KBM-7 (cell line): ENCODE data around the gene GABBR1.

Experiments used
- DNase-seq: peaks from one replicate; pipeline ENCODE4 v3.0.0-alpha.2; 2015
- in situ Hi-C: fragments of 300-500 bp; cut with MboI; formaldehyde crosslinking; loops from 2 replicates; pipeline ENCODE4 v1.14.3; 2020; ENCODE audit warnings: low sequenced_read_pairs, low pct_unique_long_range_greater_than_20kb, mixed read lengths

The GABBR1 gene

GRCh38 chr6:29626948-29627754, 5.8 kb downstream of the GABBR1 start:
- in situ Hi-C loops = no loop called here
- no peak for DNase-seq

DNA sequence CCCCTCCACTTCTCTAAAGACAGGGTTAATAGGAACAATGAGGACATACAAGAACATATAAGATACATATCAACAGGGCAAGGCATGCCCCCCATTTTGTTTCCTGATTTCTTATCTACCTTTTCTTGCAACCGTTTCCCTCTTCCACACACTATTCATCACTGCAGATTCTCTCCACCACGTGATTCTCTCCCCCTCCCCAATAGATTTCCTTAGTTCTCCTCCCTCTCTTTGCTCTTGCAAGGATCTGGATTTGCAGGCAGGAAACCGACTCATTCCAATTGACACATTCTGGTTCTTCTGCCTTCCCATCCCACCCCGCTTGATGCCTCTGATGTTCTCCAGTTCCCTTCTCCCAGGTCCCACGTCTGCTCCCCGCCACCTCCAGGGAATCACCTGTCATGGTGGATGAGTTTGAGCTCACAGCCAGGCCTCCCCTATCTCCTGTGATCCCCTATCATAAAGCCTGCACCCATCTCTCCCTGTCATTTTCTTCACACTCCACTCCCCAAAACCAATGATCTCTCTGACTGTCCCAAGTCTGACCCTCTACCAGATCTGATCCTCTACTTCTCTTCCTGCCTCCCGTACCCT, 7.5 kb downstream of the GABBR1 start:
- in situ Hi-C loops = no loop called here

GRCh38 chr6:29624520-29624961, 8.4 kb downstream of the GABBR1 start:
- DNase-seq = peak; percentile 41
- in situ Hi-C loops = no loop called here

More for the DNA sequence above, 7.5 kb downstream of the GABBR1 start:
- no peak for DNase-seq

- no peak for DNase-seq
- in situ Hi-C loops = no loop called here
Observed at GRCh38 chr6:29620630-29621029, 12.4 kb downstream of the GABBR1 start.

- in situ Hi-C loops = no loop called here
- DNase-seq = no peak
Observed at GRCh38 chr6:29619578-29620160, 13.3 kb downstream of the GABBR1 start.

- in situ Hi-C loops = no loop called here
- no peak for DNase-seq
Observed at GRCh38 chr6:29617782-29618554, 15.0 kb downstream of the GABBR1 start.

- no peak for DNase-seq
- in situ Hi-C loops = no loop called here
Observed at GRCh38 chr6:29611426-29611825, 21.6 kb downstream of the GABBR1 start.

DNA sequence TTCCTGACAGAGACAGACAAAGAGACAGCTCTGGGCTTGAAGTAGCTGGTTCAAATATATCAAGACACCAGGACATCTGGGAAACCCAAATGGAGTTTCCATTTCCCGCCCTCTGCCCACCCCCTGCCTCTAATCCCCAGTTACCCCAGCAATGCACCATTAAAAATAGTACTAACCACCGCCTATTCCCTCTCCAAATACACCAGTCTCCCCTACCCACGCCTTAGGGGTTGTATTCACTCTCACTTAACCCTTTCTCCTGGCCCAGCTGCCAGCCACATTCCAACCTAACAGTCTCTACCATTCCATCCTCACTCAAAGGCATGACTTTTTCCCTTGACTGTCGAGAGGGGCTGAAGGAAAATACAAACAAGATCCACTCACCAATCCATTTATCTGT, 22.4 kb downstream of the GABBR1 start:
- no peak for DNase-seq
- in situ Hi-C loops = no loop called here

DNA sequence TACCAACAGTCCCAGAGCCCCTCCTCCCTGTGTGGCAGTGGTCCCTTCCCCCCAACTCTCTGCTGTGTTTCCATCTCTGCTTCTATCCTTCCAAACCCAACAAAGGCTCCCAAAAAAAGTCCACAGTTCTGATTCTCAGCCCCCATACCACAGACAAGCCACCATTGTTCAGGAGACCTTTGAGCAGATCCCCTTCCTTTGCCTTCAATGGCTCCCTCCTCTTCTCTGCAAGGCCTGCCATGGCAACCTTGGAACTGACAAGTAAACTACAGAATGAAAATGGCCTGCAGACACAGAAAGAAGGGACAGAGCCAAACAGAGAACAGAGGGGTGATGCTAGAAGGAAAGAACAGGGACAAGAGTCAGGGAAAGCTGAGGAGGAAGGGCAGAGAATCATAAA, 24.9 kb downstream of the GABBR1 start:
- DNase-seq = no peak
- in situ Hi-C loops = no loop called here

GRCh38 chr6:29603930-29604329, 29.1 kb downstream of the GABBR1 start:
- in situ Hi-C loops = no loop called here
- DNase-seq = no peak

GRCh38 chr6:29603456-29603855, 29.5 kb downstream of the GABBR1 start:
- no peak for DNase-seq
- in situ Hi-C loops = no loop called here

GRCh38 chr6:29602564-29603361, 30.2 kb downstream of the GABBR1 start:
- DNase-seq = peak; percentile 54
- in situ Hi-C loops = no loop called here

DNA sequence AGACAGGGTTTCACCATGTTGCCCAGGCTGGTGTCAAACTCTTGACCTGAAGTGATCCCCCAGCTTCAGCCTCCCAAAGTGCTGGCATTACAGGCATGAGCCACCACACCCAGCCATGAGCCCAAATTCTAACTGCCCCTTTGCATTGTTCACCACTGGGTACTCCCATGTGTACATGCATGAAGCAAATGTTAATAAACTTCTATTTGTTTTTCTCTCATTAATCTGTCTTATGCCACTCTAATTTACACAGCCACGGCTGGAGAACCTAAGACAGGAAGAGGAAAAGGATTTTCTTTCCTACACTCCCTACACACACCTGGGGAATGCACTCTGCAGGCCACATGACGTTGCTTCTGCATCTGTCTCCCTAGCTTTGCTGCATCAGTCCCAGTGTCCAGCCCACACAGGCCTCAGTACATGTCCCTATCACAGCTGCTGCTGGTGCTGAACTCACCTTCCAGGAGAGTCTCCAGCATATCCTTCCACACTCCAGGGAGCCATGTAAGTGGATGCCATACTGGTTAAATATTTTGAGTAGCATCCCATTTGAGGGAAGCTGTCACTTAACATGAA, 34.7 kb downstream of the GABBR1 start:
- in situ Hi-C loops = no loop called here
- no peak for DNase-seq

DNA sequence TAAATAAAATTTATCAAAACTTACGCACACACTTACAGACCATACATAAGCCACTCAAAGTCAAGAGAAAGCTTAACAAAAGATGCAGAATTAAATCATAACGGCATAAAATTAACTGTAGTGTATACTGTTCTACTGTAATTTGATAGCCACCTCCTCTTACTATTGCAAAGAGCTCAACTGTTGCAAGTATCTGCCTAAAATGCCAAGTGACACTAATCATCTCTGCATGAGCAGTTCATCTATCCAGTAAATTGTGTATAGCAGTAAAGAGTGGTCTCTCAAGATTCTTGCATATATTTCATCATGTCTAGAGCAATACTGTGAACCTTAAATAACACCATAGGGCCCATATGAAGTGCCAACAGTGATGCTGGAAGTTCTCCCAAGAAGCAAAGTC, 35.8 kb downstream of the GABBR1 start:
- in situ Hi-C loops = no loop called here

DNA sequence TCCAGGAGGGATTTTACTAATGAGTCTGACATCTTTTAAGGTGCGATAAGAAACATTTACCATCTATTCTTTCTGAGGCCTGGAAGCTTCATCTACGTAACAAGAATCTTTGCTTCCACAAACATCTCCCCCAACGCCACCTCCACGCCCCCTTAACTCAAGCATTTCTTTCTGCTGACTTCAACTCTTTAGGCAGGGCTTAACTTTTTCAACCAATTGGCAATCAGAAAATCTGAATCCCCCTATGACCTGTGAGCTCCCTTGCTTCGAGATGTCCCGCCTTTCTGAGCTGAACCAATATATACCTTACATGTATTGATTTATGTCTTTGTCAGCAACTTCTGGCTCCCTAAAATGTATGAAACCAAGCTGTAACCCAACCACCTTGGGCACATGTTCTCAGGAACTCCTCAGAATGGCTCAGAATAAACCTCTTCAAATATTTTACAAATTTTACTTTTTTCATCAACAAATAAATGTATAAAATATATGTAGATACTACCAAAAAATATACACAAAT, 36.5 kb downstream of the GABBR1 start:
- in situ Hi-C loops = no loop called here
- DNase-seq = no peak

More for the DNA sequence above, 35.8 kb downstream of the GABBR1 start:
- no peak for DNase-seq

- in situ Hi-C loops = no loop called here
- no peak for DNase-seq
Observed at GRCh38 chr6:29593199-29593855, 39.7 kb downstream of the GABBR1 start.

DNA sequence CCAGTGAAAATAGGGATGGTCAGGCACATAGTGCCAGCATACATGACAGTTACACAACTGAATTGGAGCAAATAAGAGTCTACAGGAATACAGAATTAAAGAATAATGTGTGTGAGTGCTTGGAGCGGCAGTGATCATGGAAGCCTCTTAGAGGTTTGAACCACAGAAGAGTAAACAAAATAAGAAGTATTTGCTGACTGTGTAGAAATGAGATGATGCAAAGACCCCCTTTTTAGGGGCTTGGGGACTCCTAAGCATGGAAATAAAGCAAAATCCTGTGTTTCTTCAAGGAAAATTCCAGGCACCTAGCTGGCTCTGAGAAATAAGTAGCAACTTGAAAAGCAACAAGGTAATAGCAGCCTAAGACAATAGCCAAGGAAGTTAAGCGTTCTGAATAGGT, 41.3 kb downstream of the GABBR1 start:
- in situ Hi-C loops = no loop called here
- DNase-seq = no peak

DNA sequence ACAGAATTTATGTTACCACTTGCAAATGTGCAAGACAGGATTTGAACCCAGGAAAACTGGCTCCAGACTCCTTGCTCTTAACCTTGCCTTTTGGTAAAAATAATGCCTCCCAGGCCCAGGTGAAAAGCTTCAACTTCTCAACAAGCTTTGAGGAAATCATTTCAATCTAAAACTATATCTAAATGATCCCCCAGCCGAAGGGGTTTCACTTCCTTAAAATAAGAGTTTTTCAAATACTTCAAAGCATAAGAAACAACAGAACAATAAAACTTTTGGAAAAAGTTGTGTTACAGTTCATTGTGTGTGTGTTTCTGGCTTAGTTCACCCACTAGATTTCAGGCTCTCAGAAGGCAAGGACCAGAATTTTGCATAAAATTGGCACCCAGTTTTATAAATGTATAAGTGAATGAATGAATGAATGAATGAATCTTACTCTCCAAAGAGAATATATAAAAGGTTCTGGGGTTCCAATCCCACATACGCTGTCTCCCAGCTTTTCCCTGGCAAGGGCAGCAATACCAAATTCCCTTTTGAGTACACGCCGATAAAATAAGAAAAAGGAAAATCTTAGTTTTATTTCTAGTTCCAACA, 42.7 kb downstream of the GABBR1 start:
- no peak for DNase-seq
- in situ Hi-C loops = no loop called here
